CD4-positive, CD25-positive, alpha-beta regulatory T cell (primary cell): Measurements from ENCODE around the gene MAJIN. TPM values are rescaled to one million over a fixed set of nuclear protein-coding genes. Genes with fewer than 3 reads are reported as not detected.

Experiments used
- ATAC-seq, 2 donors: fragments of 150-1000 bp; cut with Tn5 transposase; one replicate each; pipeline ENCODE4 v1.10.0; 2021; ENCODE audit warnings: low read depth in 2 of 2, moderate number of reproducible peaks in 2 of 2, moderate library complexity in 1 of 2
- DNase-seq, 3 donors: peaks; one replicate each; pipeline versions ENCODE4 v3.0.0 to v3.0.0-alpha.2; 2012 to 2022; ENCODE audit warnings: mixed read lengths in 1 of 3
- H3K27ac ChIP-seq: one replicate; pipeline ENCODE4 v1.7.0; 2013; ENCODE audit warnings: mild to moderate bottlenecking, low read length; ENCODE audit not compliant: insufficient read depth, poor library complexity, severe bottlenecking
- H3K27me3 ChIP-seq: one replicate; pipeline ENCODE4 v1.7.0; 2013; ENCODE audit warnings: low read length; ENCODE audit not compliant: control insufficient read depth, insufficient read depth
- H3K36me3 ChIP-seq: one replicate; pipeline ENCODE4 v1.7.0; 2013; ENCODE audit warnings: mild to moderate bottlenecking, low read length, moderate library complexity; ENCODE audit not compliant: control insufficient read depth, insufficient read depth
- H3K4me1 ChIP-seq: 2 replicates; pipeline ENCODE4 v1.7.0; 2013; ENCODE audit warnings: mild to moderate bottlenecking, low read length; ENCODE audit not compliant: insufficient read depth, control insufficient read depth, poor library complexity, severe bottlenecking
- H3K4me3 ChIP-seq: one replicate; pipeline ENCODE4 v1.7.0; 2013; ENCODE audit warnings: low read depth, mild to moderate bottlenecking, low read length, moderate library complexity
- H3K9me3 ChIP-seq, 2 experiments: 1 replicate in 1 of 2; 2 replicates in 1 of 2; pipeline ENCODE4 v1.7.0; 2013; ENCODE audit warnings: low read length in 2 of 2, mild to moderate bottlenecking in 1 of 2, moderate library complexity in 1 of 2; ENCODE audit not compliant: control insufficient read depth in 2 of 2
- H3K27ac Mint-ChIP-seq, 3 donors: one replicate each; pipeline ENCODE4 v1.8.0; 2020 to 2022; ENCODE audit warnings: mild to moderate bottlenecking in 3 of 3, mixed read lengths in 3 of 3, moderate library complexity in 2 of 3
- H3K27me3 Mint-ChIP-seq: one replicate; pipeline ENCODE4 v1.8.0; 2022; ENCODE audit warnings: mild to moderate bottlenecking, mixed read lengths
- H3K36me3 Mint-ChIP-seq: one replicate; pipeline ENCODE4 v1.8.0; 2020; ENCODE audit warnings: mixed read lengths
- H3K4me1 Mint-ChIP-seq, 4 donors: one replicate each; pipeline ENCODE4 v1.8.0; 2020 to 2022; ENCODE audit warnings: mixed read lengths in 4 of 4, mild to moderate bottlenecking in 1 of 4
- H3K4me3 Mint-ChIP-seq, 4 donors: one replicate each; pipeline ENCODE4 v1.8.0; 2020 to 2022; ENCODE audit warnings: mild to moderate bottlenecking in 4 of 4, mixed read lengths in 4 of 4, moderate library complexity in 3 of 4
- H3K9me3 Mint-ChIP-seq, 7 donors: one replicate each; pipeline ENCODE4 v1.8.0; 2020 to 2022; ENCODE audit warnings: mixed read lengths in 7 of 7, mild to moderate bottlenecking in 3 of 7, moderate library complexity in 2 of 7
- polyA plus RNA-seq, 4 donors: library from polyadenylated mRNA; unstranded; fragments of 300-500 nt; fragmentation: Illumina TruSeq; gene quantifications; one replicate each; pipeline ENCODE4 v1.2.3, GENCODE V29; 2021
- total RNA-seq: library from RNA; stranded (reverse); gene quantifications from one replicate; pipeline ENCODE4 v1.2.3, GENCODE V29; 2022

Gene MAJIN
- total and polyA plus RNA-seq, 5 donors from 2014 or later = 0.46 to 0.64 (median 0.51) TPM; not detected in 2

DNA sequence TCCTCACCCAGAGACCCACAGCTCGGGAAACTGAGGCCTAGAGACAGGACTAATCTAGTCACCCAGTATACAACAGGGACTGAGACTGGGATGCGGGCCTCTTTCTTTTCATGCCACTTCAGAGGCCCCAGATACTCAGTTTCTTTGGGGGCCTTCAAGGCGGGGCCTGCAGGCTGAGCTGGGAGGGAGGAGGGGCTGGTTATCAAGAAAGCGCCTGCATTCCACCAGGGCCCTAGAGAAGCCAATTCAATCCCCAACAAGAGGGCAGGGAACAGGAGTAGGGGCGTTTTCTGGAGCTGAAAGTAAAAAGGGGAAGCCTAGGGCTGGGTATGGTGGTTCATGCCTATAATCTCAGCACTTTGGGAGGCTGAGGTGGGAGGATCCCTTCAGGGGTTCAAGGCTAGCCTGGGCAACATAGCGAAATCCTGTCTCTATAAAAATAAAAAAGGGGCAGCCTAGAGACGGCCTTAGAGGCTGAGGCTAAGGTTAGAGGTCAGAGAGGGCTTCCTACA, 56.5 kb downstream of the MAJIN start:
- H3K9me3 ChIP-seq = no peaks in the 10 kb centered on the region
- Mint-ChIP-seq H3K27me3 (no peaks in the 10 kb centered on the region), H3K27ac (peak overlapping the region in 2 of 3 donors; percentile 95 to 97), H3K9me3 (no peaks in the 10 kb centered on the region), H3K4me1 (peaks cover 5 to 34% (median 20%) of the 10 kb centered on the region in 4 donors), H3K4me3 (peak overlapping the region; percentile 92 to 93 (median 92)), H3K36me3 (peaks cover 11% of the 10 kb centered on the region)
- H3K4me3 ChIP-seq = no peak overlapping the region
- no peaks in the 10 kb centered on the region for H3K27me3 ChIP-seq
- peak overlapping the region; percentile 73 for H3K27ac ChIP-seq
- H3K36me3 ChIP-seq = peaks cover 31% of the 10 kb centered on the region
- DNase-seq = no peak
- no peak for ATAC-seq
- peaks cover 27% of the 10 kb centered on the region for H3K4me1 ChIP-seq

DNA sequence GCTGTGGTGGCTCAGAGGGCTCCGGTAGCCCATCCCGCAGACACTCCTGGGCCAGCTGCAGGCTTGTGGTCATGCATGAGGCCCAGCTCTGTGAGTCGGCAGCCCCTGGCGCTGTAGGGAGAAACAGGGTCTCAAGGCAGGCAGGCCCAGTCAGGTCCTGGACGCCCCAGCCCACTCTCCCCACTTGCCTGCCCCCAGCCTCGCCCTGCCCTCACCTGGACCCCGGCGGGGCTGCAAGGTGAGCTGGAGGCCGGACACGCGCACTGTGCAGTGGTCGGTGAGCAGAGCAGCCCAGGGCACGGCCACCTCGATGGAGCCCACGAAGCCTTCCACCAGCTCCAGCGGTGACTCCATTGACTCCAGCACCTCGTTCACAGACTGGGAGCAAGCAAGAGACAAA, 57.8 kb downstream of the MAJIN start:
- H3K4me3 ChIP-seq = no peak overlapping the region
- H3K27me3 ChIP-seq = no peaks in the 10 kb centered on the region
- Mint-ChIP-seq H3K4me3 (peak overlapping the region in 2 of 4 donors; percentile 78 to 80), H3K27ac (peak overlapping the region in 1 of 3 donors; percentile 78), H3K27me3 (no peaks in the 10 kb centered on the region), H3K4me1 (peaks cover 5 to 34% (median 20%) of the 10 kb centered on the region in 4 donors), H3K9me3 (no peaks in the 10 kb centered on the region), H3K36me3 (peaks cover 11% of the 10 kb centered on the region)
- no peak overlapping the region for H3K27ac ChIP-seq
- ATAC-seq (no peak), DNase-seq (no peak)
- no peaks in the 10 kb centered on the region for H3K9me3 ChIP-seq
- H3K36me3 ChIP-seq = peaks cover 41% of the 10 kb centered on the region
- H3K4me1 ChIP-seq = peaks cover 27% of the 10 kb centered on the region

DNA sequence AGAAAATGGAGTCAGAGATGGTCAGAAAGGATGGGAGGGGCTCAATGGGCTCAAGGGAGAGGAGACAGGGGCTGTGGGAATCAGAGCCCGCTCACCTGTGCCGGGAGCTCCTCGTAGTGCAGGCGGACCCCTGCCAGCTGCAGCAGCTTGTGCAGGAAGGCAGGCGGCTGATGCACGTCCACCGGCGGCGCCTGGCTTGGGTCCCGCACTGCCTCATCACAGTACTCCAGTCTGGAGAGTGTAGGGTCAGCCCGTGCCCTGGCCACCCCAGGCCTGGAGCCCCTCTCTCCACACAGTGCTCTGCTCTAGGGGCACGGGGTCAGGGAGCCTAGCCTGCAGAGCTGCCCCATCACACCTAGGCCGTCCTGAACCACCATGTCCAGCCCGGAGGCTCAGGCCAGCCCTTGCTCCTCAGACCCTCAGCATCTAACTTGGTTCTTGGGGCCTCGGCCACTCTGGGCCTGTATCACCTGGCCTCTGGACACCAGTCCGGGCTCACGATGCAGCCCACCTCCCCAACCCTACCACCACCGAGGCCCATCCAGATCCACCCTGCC, 58.7 kb downstream of the MAJIN start:
- Histone ChIP-seq H3K27me3 (no peaks in the 10 kb centered on the region), H3K4me3 (no peak overlapping the region), H3K9me3 (no peaks in the 10 kb centered on the region), H3K4me1 (peaks cover 27% of the 10 kb centered on the region), H3K36me3 (peaks cover 44% of the 10 kb centered on the region), H3K27ac (no peak overlapping the region)
- Mint-ChIP-seq H3K4me1 (peaks cover 5 to 34% (median 20%) of the 10 kb centered on the region in 4 donors), H3K27me3 (no peaks in the 10 kb centered on the region), H3K9me3 (no peaks in the 10 kb centered on the region), H3K27ac (peak overlapping the region in 1 of 3 donors; percentile 55), H3K4me3 (peak overlapping the region in 2 of 4 donors; percentile 32 to 65), H3K36me3 (peaks cover 11% of the 10 kb centered on the region)
- DNase-seq (no peak), ATAC-seq (no peak)

GRCh38 chr11:64911689-64912088, 60.2 kb downstream of the MAJIN start:
- no peak for ATAC-seq

DNA sequence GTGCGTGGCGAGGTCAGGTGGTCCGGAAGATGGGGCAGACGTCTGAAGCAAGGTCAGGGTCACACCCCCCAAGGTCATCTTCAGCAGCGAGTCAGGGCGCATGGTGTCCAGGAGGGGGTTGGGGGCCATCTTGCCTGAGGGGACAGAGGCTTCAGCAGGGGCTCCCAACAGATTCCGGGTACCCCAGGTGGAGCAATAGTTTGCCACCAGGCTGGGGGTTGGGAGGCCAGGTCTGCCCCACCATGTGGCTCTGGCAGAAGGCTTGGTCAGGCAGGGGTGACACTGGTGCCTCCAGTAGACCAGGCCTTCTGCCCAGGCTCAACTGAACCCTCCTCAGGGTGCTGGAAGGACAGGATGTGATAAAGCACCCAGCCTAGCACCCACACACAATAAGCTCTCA, 60.8 kb downstream of the MAJIN start:
- Mint-ChIP-seq H3K4me3 (peak overlapping the region in 1 of 4 donors; percentile 80), H3K27ac (no peak overlapping the region), H3K4me1 (peaks cover 0 to 16% (median 7%) of the 10 kb centered on the region in 4 donors), H3K27me3 (no peaks in the 10 kb centered on the region), H3K36me3 (peaks cover 16% of the 10 kb centered on the region), H3K9me3 (no peaks in the 10 kb centered on the region)
- ATAC-seq = no peak
- Histone ChIP-seq H3K4me3 (no peak overlapping the region), H3K9me3 (no peaks in the 10 kb centered on the region), H3K27me3 (no peaks in the 10 kb centered on the region), H3K27ac (no peak overlapping the region), H3K4me1 (peaks cover 14% of the 10 kb centered on the region), H3K36me3 (peaks cover 59% of the 10 kb centered on the region)
- DNase-seq = no peak

More at GRCh38 chr11:64911689-64912088, 60.2 kb downstream of the MAJIN start:
- Histone ChIP-seq H3K9me3 (no peaks in the 10 kb centered on the region), H3K4me3 (no peak overlapping the region), H3K36me3 (peaks cover 56% of the 10 kb centered on the region), H3K27me3 (no peaks in the 10 kb centered on the region), H3K27ac (no peak overlapping the region), H3K4me1 (peaks cover 18% of the 10 kb centered on the region)
- Mint-ChIP-seq H3K4me1 (peaks cover 0 to 20% (median 10%) of the 10 kb centered on the region in 4 donors), H3K4me3 (peak overlapping the region in 2 of 4 donors; percentile 31 to 80), H3K27me3 (no peaks in the 10 kb centered on the region), H3K27ac (peak overlapping the region in 1 of 3 donors; percentile 69), H3K36me3 (peaks cover 16% of the 10 kb centered on the region), H3K9me3 (no peaks in the 10 kb centered on the region)
- no peak for DNase-seq

GRCh38 chr11:64910451-64911093, 61.3 kb downstream of the MAJIN start:
- Mint-ChIP-seq H3K36me3 (peaks cover 16% of the 10 kb centered on the region), H3K27me3 (no peaks in the 10 kb centered on the region), H3K9me3 (peaks cover 0 to 1% (median 0%) of the 10 kb centered on the region in 7 donors), H3K27ac (peak overlapping the region in 1 of 3 donors; percentile 32), H3K4me3 (no peak overlapping the region), H3K4me1 (peaks cover 0 to 11% (median 4%) of the 10 kb centered on the region in 4 donors)
- no peak for ATAC-seq
- Histone ChIP-seq H3K27me3 (no peaks in the 10 kb centered on the region), H3K9me3 (no peaks in the 10 kb centered on the region), H3K27ac (no peak overlapping the region), H3K36me3 (peaks cover 63% of the 10 kb centered on the region), H3K4me1 (peaks cover 9% of the 10 kb centered on the region), H3K4me3 (no peak overlapping the region)
- DNase-seq = no peak

- Mint-ChIP-seq H3K27me3 (no peaks in the 10 kb centered on the region), H3K27ac (no peak overlapping the region), H3K4me1 (peaks cover 0 to 4% (median under 1%) of the 10 kb centered on the region in 4 donors), H3K36me3 (peaks cover 22% of the 10 kb centered on the region), H3K4me3 (no peak overlapping the region), H3K9me3 (peaks cover 0 to 1% (median 0%) of the 10 kb centered on the region in 7 donors)
- no peak for DNase-seq
- H3K27ac ChIP-seq = no peak overlapping the region
- H3K4me3 ChIP-seq = no peak overlapping the region
- H3K36me3 ChIP-seq = peaks cover 68% of the 10 kb centered on the region
- no peak for ATAC-seq
- peaks cover 1% of the 10 kb centered on the region for H3K4me1 ChIP-seq
- H3K27me3 ChIP-seq = no peaks in the 10 kb centered on the region
- H3K9me3 ChIP-seq = no peaks in the 10 kb centered on the region
These were observed 62.1 kb downstream of the MAJIN start for GRCh38 chr11:64909653-64910343.
